Astrocyte of the cerebellum (primary cell): ENCODE data around the gene CLRN1.

Source experiments
- DNase-seq: peaks from one replicate; pipeline ENCODE4 v3.0.0-alpha.2; 2011; ENCODE audit warnings: low read depth
- H3K4me3 ChIP-seq: 2 replicates; pipeline ENCODE4 v1.5.1; 2011; ENCODE audit warnings: mild to moderate bottlenecking, low read depth, low read length, moderate library complexity
- CTCF ChIP-seq: IDR thresholded peaks from 2 replicates; pipeline ENCODE4 v1.5.1; 2012; ENCODE audit warnings: low read length, low read depth, moderate library complexity, mild to moderate bottlenecking; ENCODE audit errors: missing control alignments
- in situ Hi-C: cut with HindIII; loops from 2 replicates; pipeline ENCODE4 v1.10.0; 2017; ENCODE audit warnings: low sequenced_read_pairs

CLRN1 gene

GRCh38 chr3:150878290-150878689, 94.2 kb downstream of the CLRN1 start:
- H3K4me3 ChIP-seq = no peak overlapping the region
- DNase-seq = no peak
- in situ Hi-C loops = no loop called here
- TF ChIP-seq CTCF = no peak

- H3K4me3 ChIP-seq = no peak overlapping the region
- no peak for TF ChIP-seq CTCF
- in situ Hi-C loops = no loop called here
Observed at GRCh38 chr3:150877303-150877702, 95.2 kb downstream of the CLRN1 start.

GRCh38 chr3:150876611-150877265, 95.8 kb downstream of the CLRN1 start:
- no peak for TF ChIP-seq CTCF
- no peak for DNase-seq
- H3K4me3 ChIP-seq = no peak overlapping the region

More at GRCh38 chr3:150877303-150877702, 95.2 kb downstream of the CLRN1 start:
- DNase-seq = no peak

More at GRCh38 chr3:150876611-150877265, 95.8 kb downstream of the CLRN1 start:
- in situ Hi-C loops = no loop called here
